Activated CD4-positive, alpha-beta T cell treated with anti-CD3 and anti-CD28 coated beads, Interleukin-2, amount 10 ng/mL, durations not matched to agents 24 days and 14 days (primary cell): ENCODE data around the gene TEKT3. TPM values are rescaled to one million over a fixed set of nuclear protein-coding genes. Genes with fewer than 3 reads are reported as not detected.

ENCODE experiments used
- DNase-seq: peaks from one replicate; pipeline ENCODE4 v3.0.0; 2022
- H3K27ac Mint-ChIP-seq: one replicate; pipeline ENCODE4 v1.8.0; 2022; ENCODE audit warnings: mild to moderate bottlenecking, mixed read lengths
- H3K27me3 Mint-ChIP-seq: one replicate; pipeline ENCODE4 v1.8.0; 2022; ENCODE audit warnings: mixed read lengths
- H3K36me3 Mint-ChIP-seq: one replicate; pipeline ENCODE4 v1.8.0; 2022; ENCODE audit warnings: low read depth, mild to moderate bottlenecking, mixed read lengths
- H3K4me1 Mint-ChIP-seq: one replicate; pipeline ENCODE4 v1.8.0; 2021; ENCODE audit warnings: mixed read lengths
- H3K4me3 Mint-ChIP-seq: one replicate; pipeline ENCODE4 v1.8.0; 2022; ENCODE audit warnings: mild to moderate bottlenecking, moderate library complexity, mixed read lengths
- H3K9me3 Mint-ChIP-seq: one replicate; pipeline ENCODE4 v1.8.0; 2021; ENCODE audit warnings: mixed read lengths
- intact Hi-C: fragments of 100-400 bp; cut with micrococcal nuclease; formaldehyde crosslinking; loops from one replicate; pipeline ENCODE4 v1.15.1; 2023
- total RNA-seq: library from RNA; stranded (reverse); gene quantifications from 2 replicates; pipeline ENCODE4 v1.2.3, GENCODE V29; 2022

Gene TEKT3
- total RNA-seq, 1 donor from 2014 or later, result not detected

DNA sequence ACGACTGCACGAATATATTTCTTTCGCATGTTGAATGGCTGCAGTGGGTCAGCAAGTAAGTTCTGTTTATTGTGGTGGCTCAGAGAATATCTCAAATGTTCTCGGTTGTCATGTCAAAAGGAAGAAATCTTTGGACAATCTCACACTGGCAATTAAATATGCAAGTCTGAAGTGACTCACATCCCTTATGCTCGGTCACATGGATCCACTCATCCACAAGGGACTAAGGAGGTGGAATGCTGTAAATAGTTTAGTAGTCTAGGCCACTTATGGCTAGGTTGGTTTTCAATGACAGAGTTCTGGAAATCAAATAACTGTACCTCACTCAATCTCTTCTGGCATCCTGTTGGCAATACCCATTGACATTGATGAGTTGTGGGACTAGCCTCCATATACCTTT lies 43.2 kb downstream of the TEKT3 start:
- Mint-ChIP-seq H3K9me3 (no peaks in the 10 kb centered on the region), H3K36me3 (no peaks in the 10 kb centered on the region), H3K27ac (no peak overlapping the region), H3K27me3 (peaks cover 6% of the 10 kb centered on the region), H3K4me1 (no peaks in the 10 kb centered on the region), H3K4me3 (no peak overlapping the region)
- intact Hi-C loops, result no loop called here
- no peak for DNase-seq

DNA sequence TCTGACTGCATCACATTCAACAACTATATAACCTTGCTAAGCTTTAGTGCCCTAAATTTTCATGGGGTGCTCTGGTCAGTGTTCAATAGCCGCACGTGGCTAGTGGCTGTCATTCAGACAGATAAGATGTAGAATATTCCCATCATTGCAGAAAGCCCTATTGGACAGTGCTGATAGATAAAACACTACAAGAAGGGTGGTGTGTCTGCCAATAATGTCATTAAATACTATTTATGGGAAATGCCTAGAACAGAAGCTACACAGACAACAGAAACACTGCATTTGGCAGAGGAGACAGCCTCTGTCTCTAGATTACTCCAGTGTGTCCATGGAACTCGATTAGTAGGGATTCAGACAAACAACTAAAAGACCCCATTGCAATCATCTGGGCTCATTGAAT lies 47.8 kb downstream of the TEKT3 start:
- Mint-ChIP-seq H3K27ac (no peak overlapping the region), H3K4me1 (no peaks in the 10 kb centered on the region), H3K27me3 (peaks cover 4% of the 10 kb centered on the region), H3K36me3 (no peaks in the 10 kb centered on the region), H3K9me3 (no peaks in the 10 kb centered on the region), H3K4me3 (no peak overlapping the region)
- intact Hi-C loops, result no loop called here
- DNase-seq, result no peak

DNA sequence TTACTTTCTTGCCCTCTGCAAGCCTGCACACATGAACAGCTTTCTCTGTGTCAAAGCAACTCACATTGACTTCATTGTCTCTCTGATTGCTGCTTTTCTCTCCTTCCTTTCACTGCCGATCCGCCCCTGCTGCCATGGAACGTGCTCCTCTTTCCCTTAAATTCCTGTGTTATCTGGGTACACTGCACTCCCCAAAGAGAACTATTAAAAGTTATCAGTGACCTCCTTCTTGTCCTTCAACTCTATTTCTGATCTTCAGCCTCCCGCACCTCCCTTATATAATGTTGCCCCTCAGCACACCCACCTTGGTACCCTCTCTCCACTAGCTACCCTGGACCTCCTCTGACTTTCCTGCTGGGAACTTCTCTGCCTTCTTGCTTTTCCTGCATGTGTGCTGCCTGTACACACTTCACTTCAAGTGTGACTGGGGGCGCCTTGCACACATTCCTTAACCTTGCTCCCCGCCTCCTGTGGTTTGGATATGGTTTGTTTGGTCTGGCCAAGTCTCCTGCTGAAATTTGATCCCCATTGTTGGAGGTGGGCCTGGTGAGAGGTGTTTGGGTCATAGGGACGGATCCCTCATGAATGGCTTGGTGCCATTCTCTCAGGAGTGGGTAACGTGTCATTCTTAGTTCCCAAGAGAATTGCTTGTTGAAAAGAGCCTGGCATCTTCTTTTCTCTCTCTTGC lies 49.6 kb downstream of the TEKT3 start:
- no peak overlapping the region for H3K27ac Mint-ChIP-seq
- no peaks in the 10 kb centered on the region for H3K9me3 Mint-ChIP-seq
- peaks cover 4% of the 10 kb centered on the region for H3K27me3 Mint-ChIP-seq
- no peaks in the 10 kb centered on the region for H3K4me1 Mint-ChIP-seq
- no peak overlapping the region for H3K4me3 Mint-ChIP-seq
- DNase-seq, result no peak
- intact Hi-C loops, result no loop called here
- H3K36me3 Mint-ChIP-seq, result no peaks in the 10 kb centered on the region

DNA sequence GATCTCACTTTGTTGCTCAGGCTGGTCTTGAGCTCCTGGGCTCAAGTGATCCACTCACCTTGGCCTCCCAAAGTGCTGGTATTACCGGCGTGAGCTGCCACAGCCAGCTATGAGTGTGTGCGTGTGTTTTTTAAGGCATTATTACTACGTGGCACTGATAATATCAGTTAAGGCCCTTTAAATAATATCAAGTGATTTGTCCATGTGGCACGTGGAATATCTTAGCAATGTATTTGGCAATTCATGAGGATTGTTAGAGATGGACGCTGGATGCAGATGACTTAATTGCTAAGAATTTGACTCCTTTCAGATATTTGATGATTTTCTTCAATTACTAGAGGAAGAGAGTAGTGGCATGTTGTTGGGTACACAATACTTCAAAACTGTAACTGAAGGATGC lies 50.8 kb downstream of the TEKT3 start:
- Mint-ChIP-seq H3K4me1 (no peaks in the 10 kb centered on the region), H3K4me3 (no peak overlapping the region), H3K9me3 (no peaks in the 10 kb centered on the region), H3K27me3 (peaks cover 4% of the 10 kb centered on the region), H3K36me3 (no peaks in the 10 kb centered on the region), H3K27ac (no peak overlapping the region)
- no peak for DNase-seq
- intact Hi-C loops, result no loop called here

DNA sequence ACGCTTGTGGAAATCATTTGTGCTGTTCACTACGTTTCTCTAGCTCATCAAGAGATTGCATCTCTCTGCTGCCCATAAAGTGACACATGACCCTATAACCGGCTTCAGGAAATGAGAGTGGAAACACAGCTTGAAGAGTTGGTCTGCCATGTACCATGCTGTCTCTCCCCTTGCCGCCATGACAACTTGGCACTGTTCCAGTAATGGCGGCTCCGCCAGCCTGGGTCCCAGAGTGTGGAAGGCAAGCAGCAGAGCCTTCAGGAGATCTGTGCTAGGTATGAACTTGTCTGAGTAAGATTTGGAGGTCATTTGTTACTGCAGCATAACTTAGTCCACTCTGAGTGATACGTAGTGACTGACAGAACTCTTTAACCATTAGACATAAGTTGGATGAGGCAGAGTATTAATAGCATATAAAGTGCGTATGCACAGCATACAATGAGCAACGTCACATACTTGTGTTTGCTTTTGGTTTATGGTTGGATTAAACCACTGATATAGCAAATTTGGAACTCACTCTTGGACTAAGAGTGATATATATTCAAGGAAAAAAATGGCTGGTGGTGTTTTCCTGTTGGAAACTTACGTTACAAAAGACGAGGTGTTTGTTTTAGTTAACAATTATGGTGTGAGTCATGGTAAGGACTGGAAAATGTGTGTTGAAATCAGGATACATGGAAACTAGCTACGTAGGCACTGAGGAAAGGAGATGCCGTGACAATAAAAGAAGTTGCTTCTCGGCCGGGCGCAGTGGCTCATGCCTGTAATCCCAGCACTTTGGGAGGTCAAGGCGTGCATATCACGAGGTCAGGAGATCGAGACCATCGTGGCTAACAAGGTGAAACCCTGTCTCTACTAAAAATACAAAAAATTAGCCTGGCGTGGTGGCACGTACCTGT lies 51.9 kb downstream of the TEKT3 start:
- intact Hi-C loops, result no loop called here
- H3K27ac Mint-ChIP-seq, result no peak overlapping the region
- H3K9me3 Mint-ChIP-seq, result no peaks in the 10 kb centered on the region
- DNase-seq, result no peak
- no peak overlapping the region for H3K4me3 Mint-ChIP-seq
- H3K27me3 Mint-ChIP-seq, result peaks cover 4% of the 10 kb centered on the region
- H3K4me1 Mint-ChIP-seq, result no peaks in the 10 kb centered on the region
- H3K36me3 Mint-ChIP-seq, result no peaks in the 10 kb centered on the region

DNA sequence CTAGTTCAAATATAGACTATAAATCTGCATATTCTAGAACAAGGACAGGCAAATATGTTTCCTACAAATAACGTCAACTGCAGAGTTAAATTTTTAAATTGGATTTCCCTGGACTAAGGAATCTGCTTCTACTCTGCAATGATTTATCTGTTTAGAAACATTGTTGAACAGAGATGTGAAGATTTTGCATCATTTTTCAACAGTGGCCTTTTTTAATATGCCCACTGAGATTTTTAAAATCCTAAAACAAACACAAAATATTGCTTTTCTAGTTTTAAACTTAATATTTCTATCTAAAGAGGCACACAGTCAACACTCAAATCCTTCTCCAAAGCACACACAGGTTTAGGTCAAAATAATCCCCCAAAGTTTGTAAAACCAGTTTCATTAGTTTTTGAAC lies 52.5 kb downstream of the TEKT3 start:
- Mint-ChIP-seq H3K9me3 (no peaks in the 10 kb centered on the region), H3K27me3 (peaks cover 4% of the 10 kb centered on the region), H3K4me3 (no peak overlapping the region), H3K36me3 (no peaks in the 10 kb centered on the region), H3K4me1 (no peaks in the 10 kb centered on the region), H3K27ac (no peak overlapping the region)
- intact Hi-C loops, result no loop called here
- DNase-seq, result no peak

DNA sequence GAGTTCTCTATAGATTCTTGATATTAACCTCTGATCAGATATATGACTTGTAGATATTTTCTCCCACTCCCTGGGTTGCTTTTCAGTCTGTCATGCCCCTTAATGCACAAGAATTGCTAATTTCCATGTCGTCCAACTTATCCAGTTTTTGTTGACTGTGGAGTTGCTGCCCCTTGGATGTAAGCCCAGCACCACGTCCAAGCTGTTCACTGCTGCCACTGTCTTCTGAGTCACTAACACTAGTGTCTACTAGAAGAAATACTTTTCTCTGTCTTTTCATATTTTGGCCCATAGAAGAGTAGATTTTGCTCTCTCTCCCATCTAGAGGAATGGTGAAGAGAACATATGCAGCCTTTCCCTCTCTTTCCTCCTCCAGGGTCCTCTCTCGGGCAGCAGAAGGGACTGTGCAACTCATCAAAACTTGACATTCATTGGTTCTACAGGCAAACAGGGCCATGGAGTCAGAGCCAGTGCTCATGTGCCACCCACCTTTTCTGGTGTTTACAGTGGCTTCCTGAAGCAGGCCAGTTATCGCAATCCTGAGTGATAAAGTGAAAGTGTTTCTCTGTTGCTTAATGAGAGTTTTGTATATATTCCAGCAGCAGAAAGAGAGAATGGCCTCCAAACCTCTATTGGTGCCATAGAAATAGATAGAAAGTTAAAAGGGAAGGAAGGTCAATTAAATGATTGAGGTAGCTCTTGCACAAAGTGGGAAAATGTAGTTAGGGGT lies 53.7 kb downstream of the TEKT3 start:
- Mint-ChIP-seq H3K9me3 (peaks cover 8% of the 10 kb centered on the region), H3K4me1 (no peaks in the 10 kb centered on the region), H3K36me3 (no peaks in the 10 kb centered on the region), H3K27me3 (peaks cover 2% of the 10 kb centered on the region), H3K4me3 (no peak overlapping the region), H3K27ac (no peak overlapping the region)
- DNase-seq, result no peak
- intact Hi-C loops, result no loop called here

DNA sequence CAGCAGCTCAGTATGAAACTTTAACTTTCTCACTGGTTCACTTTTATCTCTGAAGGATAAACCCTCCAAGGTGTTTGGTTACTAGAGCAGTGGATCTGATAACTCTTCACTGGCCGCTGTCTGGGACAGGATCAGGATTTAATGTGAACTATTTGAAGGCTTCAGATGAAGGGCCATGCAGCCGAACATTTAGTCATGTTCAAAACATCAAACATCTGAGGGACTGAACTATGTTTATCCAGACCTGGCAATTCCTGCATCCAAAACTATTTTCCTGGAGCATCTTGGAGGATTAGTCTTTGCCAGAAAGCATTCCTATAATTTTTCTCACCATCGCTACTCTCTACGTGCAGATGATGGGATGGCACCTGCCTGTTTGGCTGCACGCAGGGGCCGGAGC lies 55.9 kb downstream of the TEKT3 start:
- no peak overlapping the region for H3K27ac Mint-ChIP-seq
- peaks cover 9% of the 10 kb centered on the region for H3K9me3 Mint-ChIP-seq
- H3K4me3 Mint-ChIP-seq, result no peak overlapping the region
- peaks cover 3% of the 10 kb centered on the region for H3K4me1 Mint-ChIP-seq
- no peaks in the 10 kb centered on the region for H3K36me3 Mint-ChIP-seq
- intact Hi-C loops, result no loop called here
- peaks cover 2% of the 10 kb centered on the region for H3K27me3 Mint-ChIP-seq
- DNase-seq, result no peak

DNA sequence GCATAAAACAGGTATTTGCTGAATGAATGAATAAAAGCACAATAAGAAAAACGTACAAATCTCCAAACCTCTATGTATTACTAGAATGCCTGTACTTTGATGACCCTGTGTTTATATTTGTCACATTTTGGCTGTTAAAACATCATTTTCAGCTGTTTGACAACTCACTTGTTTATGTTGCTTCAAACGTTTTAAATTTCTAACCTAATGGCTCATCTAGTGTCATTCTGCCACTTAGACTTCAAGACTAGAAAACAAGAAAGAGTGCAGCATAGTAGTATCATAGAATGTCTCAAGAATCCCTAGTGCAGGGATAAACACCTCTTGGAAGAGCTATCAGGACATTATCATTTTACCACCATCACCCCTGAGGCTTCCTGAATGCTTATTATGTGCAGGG lies 56.9 kb downstream of the TEKT3 start:
- no peak for DNase-seq
- no peaks in the 10 kb centered on the region for H3K27me3 Mint-ChIP-seq
- peaks cover 9% of the 10 kb centered on the region for H3K9me3 Mint-ChIP-seq
- H3K36me3 Mint-ChIP-seq, result no peaks in the 10 kb centered on the region
- H3K4me3 Mint-ChIP-seq, result no peak overlapping the region
- intact Hi-C loops, result no loop called here
- H3K27ac Mint-ChIP-seq, result no peak overlapping the region
- peaks cover 3% of the 10 kb centered on the region for H3K4me1 Mint-ChIP-seq

DNA sequence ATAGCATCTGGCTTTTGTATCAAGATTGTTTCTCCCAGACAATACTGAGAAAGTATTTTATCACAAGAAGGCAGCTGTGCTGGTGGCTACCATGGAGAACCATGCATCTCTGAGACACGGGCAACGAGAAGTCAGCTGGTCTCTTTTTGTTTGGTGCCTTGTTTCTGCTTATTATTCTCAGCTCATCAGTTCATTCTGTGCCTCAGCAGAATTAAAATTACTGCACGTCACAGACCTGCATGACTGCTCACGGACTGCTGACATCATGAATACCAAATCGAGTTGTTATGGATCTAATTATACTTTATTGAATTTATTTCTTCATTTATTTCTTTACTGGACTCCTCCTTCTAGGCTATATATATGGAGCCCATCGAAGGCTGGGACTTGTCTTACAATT lies 57.3 kb downstream of the TEKT3 start:
- DNase-seq, result no peak
- Mint-ChIP-seq H3K36me3 (no peaks in the 10 kb centered on the region), H3K27me3 (no peaks in the 10 kb centered on the region), H3K4me1 (peaks cover 3% of the 10 kb centered on the region), H3K4me3 (no peak overlapping the region), H3K27ac (no peak overlapping the region), H3K9me3 (peaks cover 9% of the 10 kb centered on the region)
- intact Hi-C loops, result no loop called here

DNA sequence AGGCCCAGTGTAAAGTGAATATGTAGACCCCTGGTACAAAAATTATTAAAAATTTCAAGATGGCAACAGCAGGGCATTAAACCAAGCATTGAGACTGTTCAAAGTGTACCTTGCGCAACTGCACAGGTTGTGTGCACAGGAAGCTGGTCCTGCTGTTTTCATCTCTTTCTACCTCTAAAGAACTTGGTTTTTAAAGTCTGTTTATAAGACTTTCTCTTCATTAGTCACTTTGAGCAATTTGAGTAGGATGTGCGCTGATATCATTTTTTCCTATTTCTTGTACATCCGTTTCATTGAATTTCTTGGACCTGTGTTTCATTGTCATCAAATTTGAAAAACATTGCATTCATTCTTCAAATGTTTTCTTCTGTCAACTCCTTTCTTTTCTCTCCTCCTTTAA lies 59.5 kb downstream of the TEKT3 start:
- peaks cover 9% of the 10 kb centered on the region for H3K9me3 Mint-ChIP-seq
- intact Hi-C loops, result no loop called here
- no peaks in the 10 kb centered on the region for H3K36me3 Mint-ChIP-seq
- H3K4me1 Mint-ChIP-seq, result peaks cover 5% of the 10 kb centered on the region
- no peak overlapping the region for H3K4me3 Mint-ChIP-seq
- H3K27ac Mint-ChIP-seq, result peak overlapping the region; percentile 35
- no peak for DNase-seq
- peaks cover 2% of the 10 kb centered on the region for H3K27me3 Mint-ChIP-seq

DNA sequence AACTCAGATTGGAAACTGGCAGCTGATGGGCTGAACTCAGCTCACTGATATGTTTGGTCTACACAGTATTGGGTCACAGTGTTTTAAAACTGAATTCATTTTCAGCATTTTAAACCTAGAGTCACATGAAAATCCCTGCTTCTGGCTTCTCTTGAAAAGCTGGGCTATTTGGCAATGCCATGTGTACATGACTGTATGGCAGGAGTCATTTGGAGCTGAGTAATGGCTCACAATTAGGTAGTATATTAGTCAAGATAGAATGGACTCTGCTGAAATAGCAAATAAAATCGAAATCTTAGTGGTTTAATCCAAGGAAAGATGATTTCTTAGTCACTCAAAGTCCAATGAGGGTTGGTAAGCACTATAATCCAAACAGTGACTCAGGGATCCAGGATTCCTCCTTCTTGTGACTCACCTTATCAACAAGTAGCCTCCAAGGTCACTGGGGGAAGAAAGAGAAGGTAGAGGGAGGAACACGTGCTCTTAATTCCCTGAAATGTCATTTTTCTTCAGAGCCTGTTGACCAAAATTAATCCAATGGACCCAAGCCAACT lies 62.4 kb downstream of the TEKT3 start:
- H3K9me3 Mint-ChIP-seq, result peaks cover 23% of the 10 kb centered on the region
- intact Hi-C loops, result no loop called here

DNA sequence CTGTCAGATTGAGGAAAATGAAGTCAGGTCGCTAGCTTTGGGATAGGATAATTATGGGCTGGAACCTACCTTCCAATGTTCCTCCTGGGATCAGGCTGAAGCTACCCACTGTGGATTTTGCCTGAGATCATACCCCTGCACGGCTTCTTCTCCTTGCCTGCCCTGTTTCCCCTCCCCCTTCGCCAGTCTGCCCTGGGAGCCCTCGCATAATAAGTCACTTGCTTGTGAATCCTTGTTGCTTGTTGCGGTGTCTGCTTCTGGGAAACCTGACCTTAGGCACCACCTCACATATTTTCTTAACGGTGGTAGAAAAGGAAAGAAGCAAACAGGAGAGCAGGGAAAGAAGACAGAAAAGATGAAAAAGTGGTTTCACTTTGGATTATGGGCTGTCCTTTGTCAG lies 63.0 kb downstream of the TEKT3 start:
- H3K4me3 Mint-ChIP-seq, result no peak overlapping the region
- H3K4me1 Mint-ChIP-seq, result peaks cover 5% of the 10 kb centered on the region
- intact Hi-C loops, result no loop called here
- H3K9me3 Mint-ChIP-seq, result peaks cover 22% of the 10 kb centered on the region
- DNase-seq, result no peak
- H3K27ac Mint-ChIP-seq, result no peak overlapping the region
- no peaks in the 10 kb centered on the region for H3K36me3 Mint-ChIP-seq
- H3K27me3 Mint-ChIP-seq, result peaks cover 2% of the 10 kb centered on the region

More for the DNA sequence above, 62.4 kb downstream of the TEKT3 start:
- H3K36me3 Mint-ChIP-seq, result no peaks in the 10 kb centered on the region
- H3K4me1 Mint-ChIP-seq, result peaks cover 5% of the 10 kb centered on the region
- no peak for DNase-seq
- peaks cover 2% of the 10 kb centered on the region for H3K27me3 Mint-ChIP-seq
- no peak overlapping the region for H3K27ac Mint-ChIP-seq
- no peak overlapping the region for H3K4me3 Mint-ChIP-seq

DNA sequence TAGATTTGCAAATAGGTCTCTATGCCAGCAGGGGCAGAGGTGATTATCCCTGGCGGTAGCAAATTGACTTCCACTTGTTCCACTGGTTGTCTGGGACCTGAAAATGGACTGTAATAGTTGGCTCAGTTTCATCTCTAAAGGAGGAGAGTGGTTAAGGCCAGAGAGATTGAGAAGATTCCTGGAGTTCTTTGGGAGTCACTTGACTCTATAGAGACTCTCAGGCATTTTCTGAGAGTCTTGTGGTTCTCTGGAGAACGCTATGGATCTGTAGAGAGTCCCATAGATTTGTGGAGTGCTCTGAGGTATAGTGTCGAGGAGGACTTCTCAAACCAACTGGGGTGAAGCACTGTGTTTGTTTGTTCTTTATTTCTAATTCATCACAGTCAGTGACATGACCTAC lies 67.4 kb downstream of the TEKT3 start:
- Mint-ChIP-seq H3K36me3 (no peaks in the 10 kb centered on the region), H3K9me3 (peaks cover 21% of the 10 kb centered on the region), H3K4me1 (peaks cover 10% of the 10 kb centered on the region), H3K27me3 (peaks cover 5% of the 10 kb centered on the region), H3K4me3 (no peak overlapping the region), H3K27ac (no peak overlapping the region)
- intact Hi-C loops, result no loop called here
- no peak for DNase-seq
